GM23338 (cell line): ENCODE measurements around the gene NSL1. TPM values are rescaled to one million over a fixed set of nuclear protein-coding genes. Genes with fewer than 3 reads are reported as not detected.
A peak's percentile ranks its signal among the peaks of the same experiment; 100 is the strongest.

ENCODE experiments used
- ATAC-seq: fragments of 200-7000 bp; cut with Tn5 transposase; 3 replicates; pipeline ENCODE4 v1.9.1; 2020
- DNase-seq: peaks from one replicate; pipeline ENCODE4 v3.0.0-alpha.2; 2015; ENCODE audit warnings: low spot score
- H2AFZ ChIP-seq: fragments of 200-600 bp; sonication (generic); 2 replicates; pipeline ENCODE4 v1.8.0; 2016; ENCODE audit warnings: antibody characterized with exemption, mild to moderate bottlenecking, moderate library complexity
- H3F3A ChIP-seq: fragments of 200-600 bp; sonication (generic); replicated peaks from 2 replicates; pipeline ENCODE4 v1.8.0; 2017; ENCODE audit warnings: antibody characterized with exemption, mixed run types, low read depth
- H3K27ac ChIP-seq: fragments of 200-600 bp; sonication (generic); 2 replicates; pipeline ENCODE4 v1.6.1; 2016; ENCODE audit warnings: low read depth
- H3K27me3 ChIP-seq: fragments of 200-600 bp; sonication (generic); 2 replicates; pipeline ENCODE4 v1.8.0; 2016; ENCODE audit warnings: mild to moderate bottlenecking, mixed run types, moderate library complexity; ENCODE audit not compliant: insufficient read depth
- H3K36me3 ChIP-seq: fragments of 200-600 bp; sonication (generic); 2 replicates; pipeline ENCODE4 v1.8.0; 2016; ENCODE audit warnings: mild to moderate bottlenecking; ENCODE audit not compliant: insufficient read depth
- H3K4me1 ChIP-seq: fragments of 200-600 bp; sonication (generic); 2 replicates; pipeline ENCODE4 v1.8.0; 2016; ENCODE audit warnings: mild to moderate bottlenecking, moderate library complexity; ENCODE audit not compliant: insufficient read depth
- H3K4me2 ChIP-seq: fragments of 200-600 bp; sonication (generic); 2 replicates; pipeline ENCODE4 v1.7.1; 2017; ENCODE audit warnings: mixed run types
- H3K4me3 ChIP-seq: fragments of 200-600 bp; sonication (generic); 2 replicates; pipeline ENCODE4 v1.6.1; 2016; ENCODE audit warnings: mixed run types
- H3K79me2 ChIP-seq: fragments of 200-600 bp; sonication (generic); replicated peaks from 2 replicates; pipeline ENCODE4 v1.8.0; 2017; ENCODE audit warnings: mild to moderate bottlenecking; ENCODE audit not compliant: insufficient read depth
- H3K9me2 ChIP-seq: fragments of 200-600 bp; sonication (generic); 2 replicates; pipeline ENCODE4 v1.8.0; 2017; ENCODE audit not compliant: insufficient read depth
- H4K20me1 ChIP-seq: fragments of 200-600 bp; sonication (generic); replicated peaks from 2 replicates; pipeline ENCODE4 v1.8.0; 2017; ENCODE audit warnings: mild to moderate bottlenecking; ENCODE audit not compliant: insufficient read depth
- H3K27ac Mint-ChIP-seq: 2 replicates; pipeline ENCODE4 v1.8.0; 2020; ENCODE audit warnings: inconsistent platforms, mild to moderate bottlenecking, moderate library complexity, mixed read lengths
- H3K27me3 Mint-ChIP-seq: 3 replicates; pipeline ENCODE4 v1.8.0; 2022; ENCODE audit warnings: low read depth, mild to moderate bottlenecking, moderate library complexity, mixed read lengths, inconsistent platforms; ENCODE audit not compliant: insufficient read depth, poor library complexity
- H3K36me3 Mint-ChIP-seq: 3 replicates; pipeline ENCODE4 v1.8.0; 2021; ENCODE audit warnings: low read depth, mild to moderate bottlenecking, inconsistent platforms, moderate library complexity, mixed read lengths
- H3K4me1 Mint-ChIP-seq: 3 replicates; pipeline ENCODE4 v1.8.0; 2020; ENCODE audit warnings: mild to moderate bottlenecking, inconsistent platforms, mixed read lengths
- H3K4me3 Mint-ChIP-seq: 3 replicates; pipeline ENCODE4 v1.8.0; 2021; ENCODE audit warnings: moderate library complexity, mild to moderate bottlenecking, inconsistent platforms, mixed read lengths
- H3K9me3 Mint-ChIP-seq: 3 replicates; pipeline ENCODE4 v1.8.0; 2020; ENCODE audit warnings: moderate library complexity, mild to moderate bottlenecking, inconsistent platforms, mixed read lengths
- CREB1 ChIP-seq: fragments of 250-450 bp; sonication (Bioruptor Pico); IDR thresholded peaks from 2 replicates; pipeline ENCODE4 v1.5.0; 2020; ENCODE audit warnings: low read depth, mild to moderate bottlenecking, moderate library complexity
- CTCF ChIP-seq, 2 experiments: fragments of 200-600 bp in 1 of 2; sonication (generic) in 1 of 2; conservative IDR thresholded peaks; 2 replicates each; pipeline versions ENCODE4 v1.5.1 to v1.6.1; 2016 to 2017; ENCODE audit warnings: antibody characterized with exemption in 2 of 2, low read depth in 2 of 2, mild to moderate bottlenecking in 2 of 2, moderate library complexity in 1 of 2
- ETS1 ChIP-seq: IDR thresholded peaks from 2 replicates; pipeline ENCODE4 v1.6.1; 2016; ENCODE audit warnings: antibody characterized with exemption
- EZH2phosphoT487 ChIP-seq: fragments of 200-600 bp; sonication (generic); IDR thresholded peaks from one replicate; pipeline ENCODE4 v1.8.1; 2018; ENCODE audit warnings: antibody characterized with exemption; ENCODE audit not compliant: unreplicated experiment
- JUNB ChIP-seq: IDR thresholded peaks from one replicate; pipeline ENCODE4 v1.6.1; 2016; ENCODE audit warnings: antibody characterized with exemption; ENCODE audit not compliant: unreplicated experiment
- NANOG ChIP-seq: IDR thresholded peaks from 2 replicates; pipeline ENCODE4 v1.6.1; 2016; ENCODE audit warnings: antibody characterized with exemption, borderline replicate concordance
- POLR2AphosphoS5 ChIP-seq: IDR thresholded peaks from 2 replicates; pipeline ENCODE4 v1.6.1; 2016; ENCODE audit warnings: antibody characterized with exemption, low read depth
- REST ChIP-seq: IDR thresholded peaks from one replicate; pipeline ENCODE4 v1.6.1; 2018; ENCODE audit warnings: antibody characterized with exemption; ENCODE audit not compliant: unreplicated experiment
- STAT1 ChIP-seq: IDR thresholded peaks from one replicate; pipeline ENCODE4 v1.6.1; 2016; ENCODE audit warnings: antibody characterized with exemption; ENCODE audit not compliant: unreplicated experiment
- ZNF114 ChIP-seq: fragments of 250-450 bp; sonication (Bioruptor Pico); IDR thresholded peaks from 2 replicates; pipeline ENCODE4 v1.5.0; 2020; ENCODE audit warnings: mild to moderate bottlenecking, moderate library complexity
- ZNF331 ChIP-seq: fragments of 250-450 bp; sonication (Bioruptor Pico); IDR thresholded peaks from 2 replicates; pipeline ENCODE4 v1.5.0; 2020; ENCODE audit warnings: low read depth, mild to moderate bottlenecking, moderate library complexity
- ZNF462 ChIP-seq: fragments of 250-450 bp; sonication (Bioruptor Pico); IDR thresholded peaks from 2 replicates; pipeline ENCODE4 v1.5.0; 2020; ENCODE audit warnings: mild to moderate bottlenecking, moderate library complexity
- polyA plus RNA-seq: library from polyadenylated mRNA; unstranded; fragments of >200 nt; fragmentation: Nextera tagmentation; extraction: Ambion mirVana; gene quantifications from 2 replicates; pipeline ENCODE4 v1.2.1, GENCODE V29; 2016
- total RNA-seq: library from RNA; depleted of rRNA; stranded (reverse); fragments of >200 nt; shearing (Covaris generic); gene quantifications from 2 replicates; pipeline ENCODE4 v1.2.3, GENCODE V29; 2014

NSL1 gene
- total and polyA plus RNA-seq, 2 experiments from 2014 or later: 96.8 to 102 TPM

GRCh38 chr1:212759683-212760082 is 31.9 kb downstream of the NSL1 start (continued):
- TF ChIP-seq CTCF (conservative IDR thresholded peaks at IDR 0.05; ENCODE audit: low read depth in 2 of 2) (no peak), REST (no peak), CREB1 (CRISPR knock-in tag) (no peak), EZH2phosphoT487 (no peak), STAT1 (no peak), ZNF114 (no peak), ZNF331 (CRISPR knock-in tag) (no peak), POLR2AphosphoS5 (no peak), JUNB (no peak), NANOG (no peak), ETS1 (no peak)

GRCh38 chr1:212754680-212755079 is 36.9 kb downstream of the NSL1 start:
- TF ChIP-seq EZH2phosphoT487: no peak
- TF ChIP-seq ZNF462 (CRISPR knock-in tag): no peak
- no peaks in the 10 kb centered on the region; the same call in 2 of the 3 replicates for H3K36me3 Mint-ChIP-seq
- no peak overlapping the region for H2AFZ ChIP-seq
- H3K27me3 ChIP-seq: no peaks in the 10 kb centered on the region
- H3K9me2 ChIP-seq: no peaks in the 10 kb centered on the region
- H3K27ac ChIP-seq: peak overlapping the region; percentile 55; the same call in 1 of the 2 replicates
- no peaks in the 10 kb centered on the region for H3K27me3 Mint-ChIP-seq
- DNase-seq: peak; percentile 33
- peaks cover 15% of the 10 kb centered on the region; the same call in 1 of the 2 replicates for H4K20me1 ChIP-seq
- no peaks in the 10 kb centered on the region; the same call in 1 of the 2 replicates for H3K36me3 ChIP-seq
- no peak overlapping the region for H3K4me3 Mint-ChIP-seq
- H3K9me3 Mint-ChIP-seq: no peaks in the 10 kb centered on the region
- peak overlapping the region; percentile 73 for H3K27ac Mint-ChIP-seq
- 0 out of 2 replicates have a peak overlapping the region, but pooled peaks have one; percentile 64 for H3K4me2 ChIP-seq
- H3K4me1 Mint-ChIP-seq: peaks cover 44% of the 10 kb centered on the region
- peaks cover 47% of the 10 kb centered on the region for H3K4me1 ChIP-seq
- H3K4me3 ChIP-seq: no peak overlapping the region
- ATAC-seq: peak; percentile 38
- H3K79me2 ChIP-seq: peaks cover 53% of the 10 kb centered on the region
- H3F3A ChIP-seq: 0 out of 2 replicates have a peak, but pooled peaks cover 3% of the 10 kb centered on the region
